ELR (cell line): ENCODE measurements around the gene TAF13.

Experiments
- DNase-seq: peaks from one replicate; pipeline ENCODE4 v3.0.0-alpha.2; 2015; ENCODE audit warnings: low read depth

Gene TAF13

GRCh38 chr1:109075531-109076490, at the start of gene TAF13:
Gene TAF13, minus strand, starts transcription at chr1:109076003. Its CDS starts 56 bp downstream, at chr1:109075947.
- peak; percentile 97 for DNase-seq

DNA sequence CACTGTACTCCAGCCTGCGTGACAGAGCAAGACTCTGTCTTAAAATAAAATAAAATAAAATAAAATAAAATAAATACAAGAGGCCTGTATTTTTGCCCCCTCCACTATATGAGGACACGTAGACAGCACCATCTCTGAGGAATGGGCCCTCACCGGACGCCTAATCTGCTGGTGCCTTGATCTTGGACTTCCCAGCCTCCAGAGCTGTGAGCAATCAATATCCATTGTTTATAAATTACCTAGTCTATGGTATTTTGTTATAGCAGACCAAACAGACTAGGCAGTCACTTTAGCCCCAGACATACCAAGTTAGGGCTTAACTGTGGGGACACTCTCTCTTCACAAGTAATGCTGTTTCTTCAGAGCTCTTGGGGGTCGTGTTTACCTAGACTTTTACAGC, 44.6 kb upstream of the TAF13 start:
- no peak for DNase-seq

GRCh38 chr1:109118089-109118488, 42.3 kb upstream of the TAF13 start:
- DNase-seq: no peak

DNA sequence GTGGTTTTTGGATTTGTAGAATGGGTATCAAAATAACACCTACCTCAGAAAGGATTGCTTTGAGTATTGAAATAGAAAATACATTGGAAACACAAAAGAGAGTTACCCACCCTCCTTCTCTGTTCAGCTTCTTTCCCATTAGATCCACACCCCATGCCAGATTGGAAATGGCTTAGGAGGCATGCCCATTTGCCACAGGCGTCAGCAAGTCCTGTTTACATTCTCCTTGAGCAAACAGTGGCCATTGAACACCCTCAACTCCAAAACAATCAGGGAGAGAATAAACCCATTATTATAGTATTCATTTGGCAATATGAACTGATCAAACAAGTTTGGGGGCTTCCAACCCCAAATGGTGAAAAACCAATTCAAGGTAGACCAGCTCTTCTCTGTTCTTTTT, 40.5 kb upstream of the TAF13 start:
- DNase-seq: no peak

DNA sequence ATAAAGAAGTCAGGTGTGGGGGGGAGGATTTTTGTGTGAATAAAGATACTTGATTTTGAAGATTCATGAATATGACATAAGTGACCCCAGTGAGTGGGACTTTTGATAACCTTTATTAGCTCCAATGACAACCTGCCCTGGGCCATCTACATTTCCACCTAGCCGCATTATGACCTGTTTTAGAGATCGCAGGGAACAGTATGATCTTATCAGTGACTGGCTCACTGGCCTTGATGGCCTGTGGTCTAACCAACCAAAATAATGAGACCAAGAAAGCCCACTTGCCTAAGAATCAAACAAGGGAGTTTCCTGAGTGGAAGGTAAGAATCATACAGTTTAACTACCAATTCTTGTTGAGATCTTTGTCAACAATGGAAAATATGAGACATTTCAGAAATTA, 39.9 kb upstream of the TAF13 start:
- no peak for DNase-seq

- peak; percentile 23 for DNase-seq
Measured at GRCh38 chr1:109114342-109114674, 38.5 kb upstream of the TAF13 start.

DNA sequence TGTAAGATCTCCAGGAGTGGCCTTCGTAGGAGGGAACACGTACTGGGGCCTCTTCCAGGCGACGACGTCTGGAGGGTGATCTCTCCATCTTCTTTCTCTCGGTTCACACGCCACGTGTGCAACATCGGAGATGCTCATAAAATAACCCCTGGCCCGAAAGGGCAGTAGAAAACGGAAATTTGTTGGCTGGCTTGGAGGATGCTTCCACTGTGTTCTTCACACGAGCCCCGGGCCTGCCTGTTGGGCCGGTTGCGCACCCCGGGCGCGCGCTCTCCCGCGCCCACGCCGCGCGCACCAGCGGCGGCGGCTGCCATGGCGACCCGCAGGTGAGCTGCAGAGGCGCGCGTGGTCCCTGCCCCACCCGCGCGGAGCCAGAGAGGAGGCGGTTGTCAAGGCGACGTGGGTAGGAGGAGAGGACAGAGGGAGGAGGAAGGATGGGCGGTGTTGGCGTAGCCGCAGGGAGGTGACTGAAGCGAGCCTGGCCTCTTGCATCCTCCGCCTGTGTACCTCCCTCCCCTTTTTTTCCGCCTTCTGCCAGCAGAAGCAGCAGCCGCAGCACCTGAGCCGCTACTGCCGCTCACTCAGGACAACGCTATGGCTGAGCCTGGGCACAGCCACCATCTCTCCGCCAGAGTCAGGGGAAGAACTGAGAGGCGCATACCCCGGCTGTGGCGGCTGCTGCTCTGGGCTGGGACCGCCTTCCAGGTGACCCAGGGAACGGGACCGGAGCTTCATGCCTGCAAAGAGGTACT, 38.0 kb upstream of the TAF13 start, which contains the start of gene ELAPOR1:
TSS of gene ELAPOR1 (plus strand) at position 526 of the 752 bp plus-strand sequence. CDS start at position 595, 69 bp downstream.
- DNase-seq: peak; percentile 51

DNA sequence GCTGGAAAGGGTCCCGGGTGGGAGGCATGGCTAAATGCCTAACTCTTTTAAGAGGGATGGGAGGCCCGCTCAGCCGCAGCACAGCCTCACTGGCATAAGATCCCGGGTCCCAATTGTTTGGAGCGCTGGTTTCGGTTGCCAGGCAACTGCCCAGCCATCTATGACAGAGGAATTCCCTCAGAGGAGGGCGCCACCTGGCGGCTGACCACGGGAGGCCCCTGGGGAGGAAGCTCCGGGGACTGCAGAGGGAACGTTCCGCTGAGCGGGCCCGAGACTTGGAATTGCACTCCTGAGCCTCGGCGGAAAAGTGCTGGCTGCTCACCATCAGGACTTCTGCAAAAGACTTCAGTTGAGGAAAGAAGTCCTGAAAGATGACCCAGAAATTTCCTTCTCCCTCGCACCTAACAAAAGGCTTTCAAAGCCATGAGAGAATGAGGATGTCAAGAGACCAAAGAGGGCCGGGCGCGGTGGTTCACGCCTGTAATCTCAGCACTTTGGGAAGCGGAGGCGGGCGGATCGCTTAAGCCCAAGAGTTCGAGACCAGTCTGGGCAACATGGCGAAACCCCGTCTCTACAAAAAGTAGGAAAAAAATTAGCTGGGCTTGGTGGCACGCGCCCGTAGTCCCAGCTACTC, 37.0 kb upstream of the TAF13 start:
- peak; percentile 92 for DNase-seq

GRCh38 chr1:109112056-109112651, 36.4 kb upstream of the TAF13 start:
- peak; percentile 63 for DNase-seq

GRCh38 chr1:109111386-109112055, 35.7 kb upstream of the TAF13 start:
- no peak for DNase-seq

DNA sequence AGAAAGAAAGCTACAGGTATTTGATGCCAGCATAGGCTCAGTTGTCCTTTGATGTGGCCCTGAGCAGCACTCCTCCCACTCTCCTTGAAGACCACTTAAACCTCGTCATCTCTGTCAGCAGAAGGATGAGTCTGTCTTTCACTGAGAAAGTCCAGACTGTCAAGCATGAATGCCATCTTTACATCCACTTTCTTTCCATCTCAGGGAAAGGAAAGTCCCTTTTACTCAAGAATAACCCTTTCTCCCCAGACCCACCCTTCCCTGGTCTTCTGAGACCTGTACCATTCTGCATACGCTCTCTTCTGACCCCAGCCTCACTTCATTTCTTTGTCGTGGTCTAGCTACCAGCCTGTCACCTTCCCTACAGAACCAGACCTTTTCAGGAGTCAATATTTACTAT, 34.1 kb upstream of the TAF13 start:
- no peak for DNase-seq

DNA sequence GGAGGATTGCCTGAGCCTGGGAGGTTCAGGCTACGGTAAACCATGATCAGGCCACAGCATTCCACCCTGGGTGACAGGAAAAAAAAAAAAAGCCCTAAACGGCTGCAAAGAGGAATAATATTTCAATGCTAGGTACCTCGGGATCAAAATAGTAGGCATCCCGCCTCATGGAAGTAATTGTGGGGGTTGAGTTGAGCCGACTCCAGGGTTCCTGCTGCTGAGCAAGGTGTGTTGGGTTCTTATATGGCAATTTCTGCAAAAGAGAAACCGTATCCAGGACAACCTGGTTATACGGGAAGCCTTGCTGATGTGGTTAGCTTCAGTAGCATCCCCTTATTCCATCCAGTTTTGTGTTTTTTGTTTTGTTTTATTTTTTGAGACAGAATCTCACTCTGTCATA, 32.0 kb upstream of the TAF13 start:
- DNase-seq: no peak

GRCh38 chr1:109105881-109106280, 30.1 kb upstream of the TAF13 start:
- DNase-seq: no peak

GRCh38 chr1:109104364-109105151, 28.8 kb upstream of the TAF13 start:
- DNase-seq: peak; percentile 28

- peak; percentile 99 for DNase-seq
Measured at GRCh38 chr1:109099938-109100773, 24.4 kb upstream of the TAF13 start.

GRCh38 chr1:109096120-109096519, 20.3 kb upstream of the TAF13 start:
- DNase-seq: no peak

DNA sequence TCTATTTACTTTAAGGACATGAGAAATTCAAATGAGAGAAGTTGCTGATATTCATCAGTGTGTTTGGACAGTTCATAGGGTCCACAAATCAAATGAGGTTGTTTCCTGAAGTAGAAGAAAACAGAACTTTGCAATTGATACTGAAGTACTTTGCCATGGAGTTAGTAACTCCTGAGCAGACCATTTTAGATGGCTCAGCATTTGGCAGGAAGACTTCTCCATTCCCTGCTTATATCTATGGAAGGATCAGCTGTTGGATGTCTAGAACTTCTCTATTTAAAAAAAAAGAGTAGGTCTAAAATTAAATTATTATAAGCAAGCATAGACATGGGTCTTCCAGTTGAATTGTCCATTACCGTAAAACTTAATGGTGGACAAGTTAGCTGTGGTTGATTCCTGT, 19.8 kb upstream of the TAF13 start:
- DNase-seq: no peak

DNA sequence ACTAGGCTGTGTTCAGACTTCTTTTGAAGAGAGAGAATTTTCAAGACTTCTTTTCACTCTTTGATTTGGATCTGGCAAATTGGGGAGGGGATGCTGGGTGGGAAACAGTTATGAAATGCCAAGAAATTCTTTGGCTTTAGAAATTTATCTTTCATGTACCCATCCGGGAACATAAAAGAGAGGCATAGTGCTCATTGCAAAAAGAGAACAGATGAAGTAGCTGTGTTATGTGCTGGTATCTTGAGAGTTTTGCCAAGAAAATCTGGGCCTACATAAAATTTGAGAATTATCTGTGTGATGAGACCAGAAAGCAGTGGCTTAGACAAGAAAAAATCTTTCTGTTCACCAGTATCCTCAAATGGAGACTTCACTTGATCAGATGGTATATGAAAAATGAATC, 19.1 kb upstream of the TAF13 start:
- no peak for DNase-seq

DNA sequence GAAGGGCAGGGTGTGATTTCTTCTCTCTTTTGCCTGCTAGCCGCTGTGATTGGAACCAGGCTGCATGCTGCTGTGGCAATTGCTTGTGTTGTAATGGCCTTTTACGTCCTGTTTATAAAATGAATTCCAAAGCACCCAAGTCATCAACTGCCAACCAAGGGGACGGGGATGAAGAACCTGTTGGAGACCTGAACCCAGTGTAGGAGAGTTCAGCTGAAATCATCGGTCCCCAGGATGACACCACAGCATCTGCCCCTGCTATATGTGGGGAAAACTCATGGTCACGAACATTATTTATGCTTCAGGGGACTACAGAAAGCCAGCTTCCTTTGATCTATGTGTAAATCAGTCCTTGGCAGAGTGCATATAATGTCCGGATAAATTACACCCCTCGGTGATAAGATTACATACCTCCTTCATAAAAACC, 18.6 kb upstream of the TAF13 start:
- peak; percentile 88 for DNase-seq

DNA sequence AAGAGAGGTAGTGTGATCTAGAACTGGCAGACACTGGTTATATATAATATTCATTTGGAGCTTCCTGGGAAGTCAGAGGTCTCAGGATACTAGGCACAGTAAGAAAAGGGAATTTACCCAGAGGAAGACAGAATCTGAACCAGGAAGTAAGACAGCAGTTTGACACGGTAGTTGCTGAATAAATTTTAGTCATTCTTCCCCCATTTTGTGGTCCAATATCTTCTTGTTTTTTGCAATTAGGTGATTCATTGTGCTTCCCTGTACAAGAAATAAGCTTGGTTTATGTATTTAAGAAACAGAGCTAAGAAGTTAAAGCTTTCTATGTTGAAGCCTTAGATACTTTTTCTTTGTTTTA, 16.0 kb upstream of the TAF13 start:
- peak; percentile 69 for DNase-seq
